Choroid plexus epithelial cell (primary cell): Measurements from ENCODE around the gene LRRC8C.

Source experiments
- DNase-seq: peaks from one replicate; pipeline ENCODE4 v3.0.0-alpha.2; 2010; ENCODE audit warnings: low read depth
- H3K4me3 ChIP-seq: 2 replicates; pipeline ENCODE4 v1.5.1; 2011; ENCODE audit warnings: low read depth, mild to moderate bottlenecking, control low read depth, low read length, moderate library complexity
- CTCF ChIP-seq: conservative IDR thresholded peaks from 2 replicates; pipeline ENCODE4 v1.5.1; 2011; ENCODE audit warnings: low read depth, mild to moderate bottlenecking, control low read depth, inconsistent platforms, low read length, moderate library complexity

The LRRC8C gene

GRCh38 chr1:89600451-89601224, 32.3 kb upstream of the LRRC8C start:
- DNase-seq, result no peak
- H3K4me3 ChIP-seq, result no peak overlapping the region
- no peak for TF ChIP-seq CTCF

GRCh38 chr1:89602871-89603404, 30.0 kb upstream of the LRRC8C start:
- no peak overlapping the region for H3K4me3 ChIP-seq
- no peak for TF ChIP-seq CTCF
- no peak for DNase-seq

GRCh38 chr1:89603651-89604413, 29.1 kb upstream of the LRRC8C start:
- no peak for TF ChIP-seq CTCF
- DNase-seq, result peak; percentile 28
- no peak overlapping the region for H3K4me3 ChIP-seq

- no peak overlapping the region for H3K4me3 ChIP-seq
- no peak for TF ChIP-seq CTCF
- DNase-seq, result no peak
Measured at GRCh38 chr1:89604414-89604735, 28.5 kb upstream of the LRRC8C start.

GRCh38 chr1:89605692-89606091, 27.2 kb upstream of the LRRC8C start:
- TF ChIP-seq CTCF, result no peak
- no peak overlapping the region for H3K4me3 ChIP-seq
- peak; percentile 79 for DNase-seq

GRCh38 chr1:89606227-89606980, 26.5 kb upstream of the LRRC8C start:
- no peak overlapping the region for H3K4me3 ChIP-seq
- no peak for DNase-seq
- TF ChIP-seq CTCF, result no peak
